Measurements from ENCODE around the gene B3GNT4.

- TF ChIP-seq, protein P1, sequence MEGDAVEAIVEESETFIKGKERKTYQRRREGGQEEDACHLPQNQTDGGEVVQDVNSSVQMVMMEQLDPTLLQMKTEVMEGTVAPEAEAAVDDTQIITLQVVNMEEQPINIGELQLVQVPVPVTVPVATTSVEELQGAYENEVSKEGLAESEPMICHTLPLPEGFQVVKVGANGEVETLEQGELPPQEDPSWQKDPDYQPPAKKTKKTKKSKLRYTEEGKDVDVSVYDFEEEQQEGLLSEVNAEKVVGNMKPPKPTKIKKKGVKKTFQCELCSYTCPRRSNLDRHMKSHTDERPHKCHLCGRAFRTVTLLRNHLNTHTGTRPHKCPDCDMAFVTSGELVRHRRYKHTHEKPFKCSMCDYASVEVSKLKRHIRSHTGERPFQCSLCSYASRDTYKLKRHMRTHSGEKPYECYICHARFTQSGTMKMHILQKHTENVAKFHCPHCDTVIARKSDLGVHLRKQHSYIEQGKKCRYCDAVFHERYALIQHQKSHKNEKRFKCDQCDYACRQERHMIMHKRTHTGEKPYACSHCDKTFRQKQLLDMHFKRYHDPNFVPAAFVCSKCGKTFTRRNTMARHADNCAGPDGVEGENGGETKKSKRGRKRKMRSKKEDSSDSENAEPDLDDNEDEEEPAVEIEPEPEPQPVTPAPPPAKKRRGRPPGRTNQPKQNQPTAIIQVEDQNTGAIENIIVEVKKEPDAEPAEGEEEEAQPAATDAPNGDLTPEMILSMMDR (IDR thresholded peaks at IDR 0.05), result no peak
- no peak for TF ChIP-seq EZH2 (IDR thresholded peaks at IDR 0.05; ENCODE audit: borderline replicate concordance, insufficient read depth, low read depth, low read length, poor library complexity, severe bottlenecking)
These were observed 40.5 kb downstream of the B3GNT4 start for GRCh38 chr12:122243965-122244364.
